Mucosa of gallbladder (tissue), 1 donor: ENCODE measurements around the gene ANO8. TPM values are rescaled to one million over a fixed set of nuclear protein-coding genes. Genes with fewer than 3 reads are reported as not detected.

ENCODE experiments used
- DNase-seq: peaks from one replicate; pipeline ENCODE4 v3.0.0-alpha.2; 2020; ENCODE audit warnings: low spot score
- total RNA-seq: library from RNA; stranded (reverse); gene quantifications from one replicate; pipeline ENCODE4 v1.2.1, GENCODE V29; 2021
- donor health status: DM: no; HTN: no; CAD: no.

Gene ANO8
- total RNA-seq, 1 donor from 2014 or later: 33.2 TPM

- no peak for DNase-seq
Measured at GRCh38 chr19:17347877-17348276, 13.2 kb upstream of the ANO8 start.

- DNase-seq: no peak
Measured at GRCh38 chr19:17347361-17347760, 12.7 kb upstream of the ANO8 start.

GRCh38 chr19:17346109-17346671, 11.5 kb upstream of the ANO8 start:
- peak; percentile 68 for DNase-seq

- DNase-seq: no peak
Measured at GRCh38 chr19:17341845-17342244, 7.2 kb upstream of the ANO8 start.

- no peak for DNase-seq
Measured at GRCh38 chr19:17341386-17341785, 6.7 kb upstream of the ANO8 start.

GRCh38 chr19:17340871-17341357, 6.3 kb upstream of the ANO8 start:
- no peak for DNase-seq

- DNase-seq: no peak
Measured at GRCh38 chr19:17340302-17340870, 5.7 kb upstream of the ANO8 start.

- DNase-seq: no peak
Measured at GRCh38 chr19:17339088-17339741, 4.6 kb upstream of the ANO8 start.

- DNase-seq: no peak
Measured at GRCh38 chr19:17338433-17339078, 3.9 kb upstream of the ANO8 start.

GRCh38 chr19:17337675-17338432, 3.2 kb upstream of the ANO8 start:
- no peak for DNase-seq

- DNase-seq: peak; percentile 97
Measured at GRCh38 chr19:17336872-17337674, 2.4 kb upstream of the ANO8 start, which contains the start of gene GTPBP3. GTPBP3 (plus strand) TSS chr19:17337553; CDS start chr19:17337612, 59 bp downstream.

- no peak for DNase-seq
Measured at GRCh38 chr19:17335575-17335974, 920 bp upstream of the ANO8 start.

- DNase-seq: peak; percentile 88
Measured at GRCh38 chr19:17333611-17334413, 843 bp downstream of the ANO8 start.

GRCh38 chr19:17332677-17333581, 1.7 kb downstream of the ANO8 start:
- no peak for DNase-seq

GRCh38 chr19:17332360-17332676, 2.3 kb downstream of the ANO8 start:
- no peak for DNase-seq

- no peak for DNase-seq
Measured at GRCh38 chr19:17331045-17331558, 3.6 kb downstream of the ANO8 start.

GRCh38 chr19:17330262-17331044, 4.2 kb downstream of the ANO8 start:
- DNase-seq: no peak
